GM23338 (cell line): Measurements from ENCODE around the gene GADD45B. TPM values are rescaled to one million over a fixed set of nuclear protein-coding genes. Genes with fewer than 3 reads are reported as not detected.

Experiments
- ATAC-seq: fragments of 200-7000 bp; cut with Tn5 transposase; 3 replicates; pipeline ENCODE4 v1.9.1; 2020
- DNase-seq: peaks from one replicate; pipeline ENCODE4 v3.0.0-alpha.2; 2015; ENCODE audit warnings: low spot score
- H2AFZ ChIP-seq: fragments of 200-600 bp; sonication (generic); 2 replicates; pipeline ENCODE4 v1.8.0; 2016; ENCODE audit warnings: antibody characterized with exemption, mild to moderate bottlenecking, moderate library complexity
- H3F3A ChIP-seq: fragments of 200-600 bp; sonication (generic); replicated peaks from 2 replicates; pipeline ENCODE4 v1.8.0; 2017; ENCODE audit warnings: antibody characterized with exemption, mixed run types, low read depth
- H3K27ac ChIP-seq: fragments of 200-600 bp; sonication (generic); 2 replicates; pipeline ENCODE4 v1.6.1; 2016; ENCODE audit warnings: low read depth
- H3K27me3 ChIP-seq: fragments of 200-600 bp; sonication (generic); 2 replicates; pipeline ENCODE4 v1.8.0; 2016; ENCODE audit warnings: mild to moderate bottlenecking, mixed run types, moderate library complexity; ENCODE audit not compliant: insufficient read depth
- H3K36me3 ChIP-seq: fragments of 200-600 bp; sonication (generic); 2 replicates; pipeline ENCODE4 v1.8.0; 2016; ENCODE audit warnings: mild to moderate bottlenecking; ENCODE audit not compliant: insufficient read depth
- H3K4me1 ChIP-seq: fragments of 200-600 bp; sonication (generic); 2 replicates; pipeline ENCODE4 v1.8.0; 2016; ENCODE audit warnings: mild to moderate bottlenecking, moderate library complexity; ENCODE audit not compliant: insufficient read depth
- H3K4me2 ChIP-seq: fragments of 200-600 bp; sonication (generic); 2 replicates; pipeline ENCODE4 v1.7.1; 2017; ENCODE audit warnings: mixed run types
- H3K4me3 ChIP-seq: fragments of 200-600 bp; sonication (generic); 2 replicates; pipeline ENCODE4 v1.6.1; 2016; ENCODE audit warnings: mixed run types
- H3K79me2 ChIP-seq: fragments of 200-600 bp; sonication (generic); replicated peaks from 2 replicates; pipeline ENCODE4 v1.8.0; 2017; ENCODE audit warnings: mild to moderate bottlenecking; ENCODE audit not compliant: insufficient read depth
- H3K9me2 ChIP-seq: fragments of 200-600 bp; sonication (generic); 2 replicates; pipeline ENCODE4 v1.8.0; 2017; ENCODE audit not compliant: insufficient read depth
- H4K20me1 ChIP-seq: fragments of 200-600 bp; sonication (generic); replicated peaks from 2 replicates; pipeline ENCODE4 v1.8.0; 2017; ENCODE audit warnings: mild to moderate bottlenecking; ENCODE audit not compliant: insufficient read depth
- H3K27ac Mint-ChIP-seq: 2 replicates; pipeline ENCODE4 v1.8.0; 2020; ENCODE audit warnings: inconsistent platforms, mild to moderate bottlenecking, moderate library complexity, mixed read lengths
- H3K27me3 Mint-ChIP-seq: 3 replicates; pipeline ENCODE4 v1.8.0; 2022; ENCODE audit warnings: low read depth, mild to moderate bottlenecking, moderate library complexity, mixed read lengths, inconsistent platforms; ENCODE audit not compliant: insufficient read depth, poor library complexity
- H3K36me3 Mint-ChIP-seq: 3 replicates; pipeline ENCODE4 v1.8.0; 2021; ENCODE audit warnings: low read depth, mild to moderate bottlenecking, inconsistent platforms, moderate library complexity, mixed read lengths
- H3K4me1 Mint-ChIP-seq: 3 replicates; pipeline ENCODE4 v1.8.0; 2020; ENCODE audit warnings: mild to moderate bottlenecking, inconsistent platforms, mixed read lengths
- H3K4me3 Mint-ChIP-seq: 3 replicates; pipeline ENCODE4 v1.8.0; 2021; ENCODE audit warnings: moderate library complexity, mild to moderate bottlenecking, inconsistent platforms, mixed read lengths
- H3K9me3 Mint-ChIP-seq: 3 replicates; pipeline ENCODE4 v1.8.0; 2020; ENCODE audit warnings: moderate library complexity, mild to moderate bottlenecking, inconsistent platforms, mixed read lengths
- CREB1 ChIP-seq: fragments of 250-450 bp; sonication (Bioruptor Pico); IDR thresholded peaks from 2 replicates; pipeline ENCODE4 v1.5.0; 2020; ENCODE audit warnings: low read depth, mild to moderate bottlenecking, moderate library complexity
- CTCF ChIP-seq, 2 experiments: fragments of 200-600 bp in 1 of 2; sonication (generic) in 1 of 2; conservative IDR thresholded peaks; 2 replicates each; pipeline versions ENCODE4 v1.5.1 to v1.6.1; 2016 to 2017; ENCODE audit warnings: antibody characterized with exemption in 2 of 2, low read depth in 2 of 2, mild to moderate bottlenecking in 2 of 2, moderate library complexity in 1 of 2
- ETS1 ChIP-seq: IDR thresholded peaks from 2 replicates; pipeline ENCODE4 v1.6.1; 2016; ENCODE audit warnings: antibody characterized with exemption
- EZH2 ChIP-seq: fragments of 200-600 bp; sonication (generic); IDR thresholded peaks from one replicate; pipeline ENCODE4 v1.8.0; 2017; ENCODE audit warnings: antibody characterized with exemption, mild to moderate bottlenecking, low read depth; ENCODE audit not compliant: unreplicated experiment
- EZH2phosphoT487 ChIP-seq: fragments of 200-600 bp; sonication (generic); IDR thresholded peaks from one replicate; pipeline ENCODE4 v1.8.1; 2018; ENCODE audit warnings: antibody characterized with exemption; ENCODE audit not compliant: unreplicated experiment
- JUNB ChIP-seq: IDR thresholded peaks from one replicate; pipeline ENCODE4 v1.6.1; 2016; ENCODE audit warnings: antibody characterized with exemption; ENCODE audit not compliant: unreplicated experiment
- NANOG ChIP-seq: IDR thresholded peaks from 2 replicates; pipeline ENCODE4 v1.6.1; 2016; ENCODE audit warnings: antibody characterized with exemption, borderline replicate concordance
- POLR2AphosphoS5 ChIP-seq: IDR thresholded peaks from 2 replicates; pipeline ENCODE4 v1.6.1; 2016; ENCODE audit warnings: antibody characterized with exemption, low read depth
- REST ChIP-seq: IDR thresholded peaks from one replicate; pipeline ENCODE4 v1.6.1; 2018; ENCODE audit warnings: antibody characterized with exemption; ENCODE audit not compliant: unreplicated experiment
- STAT1 ChIP-seq: IDR thresholded peaks from one replicate; pipeline ENCODE4 v1.6.1; 2016; ENCODE audit warnings: antibody characterized with exemption; ENCODE audit not compliant: unreplicated experiment
- ZNF114 ChIP-seq: fragments of 250-450 bp; sonication (Bioruptor Pico); IDR thresholded peaks from 2 replicates; pipeline ENCODE4 v1.5.0; 2020; ENCODE audit warnings: mild to moderate bottlenecking, moderate library complexity
- ZNF331 ChIP-seq: fragments of 250-450 bp; sonication (Bioruptor Pico); IDR thresholded peaks from 2 replicates; pipeline ENCODE4 v1.5.0; 2020; ENCODE audit warnings: low read depth, mild to moderate bottlenecking, moderate library complexity
- ZNF462 ChIP-seq: fragments of 250-450 bp; sonication (Bioruptor Pico); IDR thresholded peaks from 2 replicates; pipeline ENCODE4 v1.5.0; 2020; ENCODE audit warnings: mild to moderate bottlenecking, moderate library complexity
- polyA plus RNA-seq: library from polyadenylated mRNA; unstranded; fragments of >200 nt; fragmentation: Nextera tagmentation; extraction: Ambion mirVana; gene quantifications from 2 replicates; pipeline ENCODE4 v1.2.1, GENCODE V29; 2016
- total RNA-seq: library from RNA; depleted of rRNA; stranded (reverse); fragments of >200 nt; shearing (Covaris generic); gene quantifications from 2 replicates; pipeline ENCODE4 v1.2.3, GENCODE V29; 2014

The GADD45B gene
- total and polyA plus RNA-seq, 2 experiments from 2014 or later: 12.3 to 16.6 TPM

- H3K27me3 ChIP-seq: no peaks in the 10 kb centered on the region
- no peak overlapping the region for H3K4me2 ChIP-seq
- H3K27ac ChIP-seq: no peak overlapping the region
- no peaks in the 10 kb centered on the region for H3K9me2 ChIP-seq
- Mint-ChIP-seq H3K4me3 (no peak overlapping the region), H3K27ac (no peak overlapping the region), H3K36me3 (peaks cover 52% of the 10 kb centered on the region), H3K9me3 (no peaks in the 10 kb centered on the region; the same call in 2 of the 3 replicates), H3K4me1 (peaks cover 6% of the 10 kb centered on the region), H3K27me3 (peaks cover 10% of the 10 kb centered on the region)
- ATAC-seq (no peak), DNase-seq (no peak)
- no peak for TF ChIP-seq ETS1
- TF ChIP-seq EZH2: no peak
- TF ChIP-seq CREB1 (CRISPR knock-in tag): no peak
- no peak for TF ChIP-seq NANOG
- no peak for TF ChIP-seq STAT1
- TF ChIP-seq CTCF (conservative IDR thresholded peaks at IDR 0.05; ENCODE audit: low read depth in 2 of 2): no peak
- TF ChIP-seq ZNF331 (CRISPR knock-in tag): no peak
- no peak for TF ChIP-seq EZH2phosphoT487
- no peak for TF ChIP-seq ZNF114 (CRISPR knock-in tag)
- no peak for TF ChIP-seq ZNF462
- TF ChIP-seq JUNB: no peak
- TF ChIP-seq REST: no peak
- no peak for TF ChIP-seq POLR2AphosphoS5
- H3K36me3 ChIP-seq: peaks cover 9% of the 10 kb centered on the region
- H3K4me3 ChIP-seq: no peak overlapping the region
- H3F3A ChIP-seq: peaks cover 14% of the 10 kb centered on the region; the same call in 1 of the 2 replicates
- no peaks in the 10 kb centered on the region; the same call in 1 of the 2 replicates for H4K20me1 ChIP-seq
- H3K79me2 ChIP-seq: no peaks in the 10 kb centered on the region; the same call in 1 of the 2 replicates
- H2AFZ ChIP-seq: no peak overlapping the region
- H3K4me1 ChIP-seq: no peaks in the 10 kb centered on the region
Observed at GRCh38 chr19:2434267-2434666, 41.7 kb upstream of the GADD45B start.
